GM23248 (cell line): ENCODE measurements around the gene BPIFB2.

Source experiments
- EZH2 ChIP-seq: fragments of 200-600 bp; sonication (generic); IDR thresholded peaks from 2 replicates; pipeline ENCODE4 v1.6.1; 2018; ENCODE audit warnings: antibody characterized with exemption, mild to moderate bottlenecking; ENCODE audit not compliant: insufficient read depth, poor library complexity, severe bottlenecking
- EZH2phosphoT487 ChIP-seq: fragments of 200-600 bp; sonication (generic); IDR thresholded peaks from 2 replicates; pipeline ENCODE4 v1.6.1; 2018; ENCODE audit warnings: antibody characterized with exemption, moderate library complexity, mild to moderate bottlenecking, low read depth; ENCODE audit not compliant: insufficient read depth

GRCh38 chr20:33013701-33014326, 6.3 kb downstream of the BPIFB2 start:
- TF ChIP-seq EZH2 (no peak), EZH2phosphoT487 (no peak)
